ENCODE results near the gene CNEP1R1.
A peak's percentile ranks its signal among the peaks of the same experiment; 100 is the strongest.

The CNEP1R1 gene

DNA sequence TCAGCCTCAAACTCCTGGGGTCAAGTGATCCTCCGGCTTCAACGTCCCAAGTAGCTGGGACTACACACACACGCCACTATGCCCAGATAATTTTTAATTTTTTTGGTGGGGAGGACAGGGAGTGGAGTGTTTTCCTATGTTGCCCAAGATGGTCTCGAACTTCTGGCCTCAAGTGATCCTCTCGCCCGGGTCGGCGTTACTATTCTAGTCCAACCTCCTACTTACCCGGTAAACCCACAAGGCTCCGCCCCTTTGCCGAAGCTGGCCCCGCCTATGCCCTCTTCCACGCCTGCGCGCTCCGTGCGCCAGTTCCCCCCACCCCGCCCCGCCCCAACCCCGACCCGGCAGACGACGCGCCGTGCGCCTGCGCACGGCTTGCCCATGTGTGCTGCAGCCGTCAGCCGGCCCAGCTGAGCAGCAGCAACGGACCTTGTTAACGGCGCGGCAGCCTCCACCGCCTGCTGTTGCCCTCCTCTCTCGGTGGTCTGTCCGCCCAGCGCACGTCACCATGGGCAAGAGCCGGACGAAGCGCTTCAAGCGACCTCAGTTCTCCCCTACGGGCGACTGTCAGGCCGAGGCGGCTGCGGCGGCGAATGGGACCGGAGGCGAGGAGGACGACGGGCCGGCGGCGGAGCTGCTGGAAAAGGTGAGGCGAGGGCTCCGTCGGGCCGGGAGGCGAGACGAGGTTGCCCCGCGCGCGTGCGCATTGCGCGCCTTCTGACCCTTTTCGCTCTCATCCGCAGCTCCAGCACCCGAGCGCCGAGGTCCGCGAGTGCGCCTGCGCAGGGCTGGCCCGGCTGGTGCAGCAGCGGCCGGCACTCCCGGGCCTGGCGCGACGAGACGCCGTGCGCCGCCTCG is 40.8 kb downstream of the CNEP1R1 start, which contains the start of gene HEATR3:
HEATR3 (plus strand) TSS at position 347 of the 858 bp plus-strand sequence; CDS start at position 509, 162 bp downstream.
- DNase-seq (ENCODE audit: low spot score): peak; percentile 90

DNA sequence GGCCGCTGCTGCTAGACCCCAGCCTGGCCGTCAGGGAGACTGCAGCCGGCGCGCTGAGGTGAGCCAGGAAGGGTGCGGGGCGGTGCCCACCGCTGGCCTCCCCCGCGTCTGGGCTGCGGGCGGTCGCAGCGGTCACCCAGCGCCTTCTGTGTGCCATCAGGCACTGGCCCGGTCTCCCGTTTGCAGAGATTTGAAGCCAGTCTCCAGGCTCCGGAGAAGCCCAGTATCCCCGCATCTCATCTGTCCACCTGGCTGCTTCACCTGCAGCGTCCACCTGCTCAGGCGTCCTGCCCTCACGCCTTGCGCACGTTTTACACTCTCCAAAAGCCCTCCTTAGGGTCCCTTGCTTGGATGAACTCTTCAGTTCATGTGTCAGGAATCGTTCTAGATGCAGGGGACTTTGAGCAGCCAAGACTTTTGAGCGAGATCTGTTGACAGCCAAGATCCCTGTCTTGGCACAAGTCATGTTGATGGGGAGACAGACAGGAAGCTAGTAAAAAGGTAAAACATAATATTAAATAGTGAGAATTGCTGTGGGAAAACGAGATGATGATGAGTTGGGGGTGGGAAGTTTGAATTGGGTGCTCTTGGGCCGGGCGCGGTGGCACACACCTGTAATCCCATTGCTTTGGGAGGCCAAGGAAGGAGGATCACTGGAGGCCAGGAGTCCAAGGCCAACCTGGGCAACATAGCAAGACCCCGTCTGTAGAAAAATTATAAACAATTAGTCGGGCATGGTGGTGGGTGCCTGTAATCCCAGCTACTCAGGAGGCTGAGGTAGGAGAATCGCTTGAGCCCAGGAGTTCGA is 41.7 kb downstream of the CNEP1R1 start:
- DNase-seq (ENCODE audit: low spot score): no peak

DNA sequence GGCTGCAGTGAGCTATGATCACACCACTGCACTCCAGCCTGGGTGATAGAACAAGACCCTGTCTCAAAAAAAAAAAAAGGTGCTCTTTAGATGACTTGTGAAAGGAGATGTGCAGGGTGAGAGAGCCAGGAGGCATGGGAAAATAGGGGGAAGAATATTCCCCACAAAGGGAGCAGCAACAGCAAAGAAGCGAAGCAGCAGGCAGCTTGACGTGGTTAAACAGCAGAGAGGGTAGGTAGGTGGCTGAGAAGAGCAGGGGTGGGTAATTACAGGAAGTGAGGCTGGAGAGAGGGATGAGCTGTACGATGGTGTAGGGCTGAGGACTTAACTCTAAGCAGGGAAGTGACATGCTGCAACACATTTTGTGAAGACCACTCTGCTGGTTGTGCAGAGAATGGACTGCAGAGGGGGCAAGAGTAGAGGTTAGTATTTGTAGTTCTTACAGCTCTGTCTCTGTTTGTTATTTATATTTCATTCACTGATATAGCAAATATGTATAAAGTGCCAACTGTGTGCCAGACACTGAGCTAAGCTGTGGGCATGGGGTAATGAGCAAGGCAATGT is 42.3 kb downstream of the CNEP1R1 start:
- DNase-seq (ENCODE audit: low spot score): peak; percentile 27

DNA sequence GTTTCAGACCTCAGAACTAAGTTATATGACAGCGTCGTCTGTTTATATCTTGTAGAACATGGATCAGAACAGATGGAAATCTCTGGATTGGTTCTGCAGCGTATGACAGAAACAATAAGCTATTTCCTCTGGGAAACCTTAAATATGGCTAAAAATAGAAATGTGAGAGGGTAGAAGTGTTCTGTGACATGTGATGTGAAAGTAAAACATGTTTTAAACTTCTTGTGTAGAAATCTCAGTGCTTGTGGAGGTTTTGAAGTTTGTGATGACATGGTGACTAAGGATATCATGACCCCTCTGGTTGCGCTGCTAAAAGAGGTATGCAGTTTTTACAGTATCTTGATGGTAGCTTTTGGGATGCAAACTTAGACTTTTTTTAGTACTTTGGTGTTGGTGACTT is 43.5 kb downstream of the CNEP1R1 start:
- DNase-seq (ENCODE audit: low spot score): no peak

DNA sequence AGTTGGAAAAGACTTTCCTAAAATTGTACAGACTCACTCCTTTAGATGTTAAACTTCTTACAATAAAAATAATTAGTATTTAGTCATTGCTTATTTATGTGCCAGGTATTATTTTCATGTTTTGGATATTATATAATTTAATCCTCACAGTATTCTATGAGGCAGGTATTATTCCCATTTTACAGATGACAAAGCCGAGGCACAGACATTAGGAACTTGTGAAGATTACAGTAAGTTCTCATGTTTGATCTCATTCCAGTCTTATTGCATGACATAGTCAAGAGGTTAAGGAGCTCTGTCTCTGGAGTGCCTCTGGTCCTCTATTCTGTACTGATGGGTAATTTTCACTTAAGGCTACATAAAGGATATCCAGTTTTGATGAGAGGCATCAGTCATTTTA is 44.0 kb downstream of the CNEP1R1 start:
- no peak for DNase-seq (ENCODE audit: low spot score)

DNA sequence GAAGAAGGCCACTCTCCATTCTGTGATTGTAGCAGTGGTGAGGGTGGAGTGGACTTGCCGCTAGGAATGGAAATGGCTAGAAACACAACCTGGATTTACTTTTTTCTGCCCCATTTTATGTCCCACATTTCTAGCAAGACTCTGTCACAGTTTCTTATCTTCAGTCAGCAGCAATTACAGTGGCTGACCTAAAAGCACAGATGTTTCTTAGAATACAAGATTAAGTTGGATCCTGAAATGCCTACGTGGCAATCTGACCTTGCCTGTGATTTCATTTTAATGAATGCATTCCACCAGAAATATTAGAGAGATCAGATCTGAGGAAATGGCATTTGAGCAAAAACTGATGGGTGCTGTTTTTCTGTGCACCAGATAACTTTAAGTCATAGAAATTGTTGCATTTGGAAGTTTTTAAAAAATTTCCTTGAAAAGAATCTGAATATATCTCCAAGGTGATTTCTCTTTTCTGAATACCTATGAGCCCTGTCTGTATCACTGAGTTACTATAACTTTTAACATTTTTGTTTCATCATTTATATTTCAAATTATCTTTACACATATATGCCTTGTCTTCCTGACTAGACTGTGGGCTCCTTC is 46.1 kb downstream of the CNEP1R1 start:
- no peak for DNase-seq (ENCODE audit: low spot score)

DNA sequence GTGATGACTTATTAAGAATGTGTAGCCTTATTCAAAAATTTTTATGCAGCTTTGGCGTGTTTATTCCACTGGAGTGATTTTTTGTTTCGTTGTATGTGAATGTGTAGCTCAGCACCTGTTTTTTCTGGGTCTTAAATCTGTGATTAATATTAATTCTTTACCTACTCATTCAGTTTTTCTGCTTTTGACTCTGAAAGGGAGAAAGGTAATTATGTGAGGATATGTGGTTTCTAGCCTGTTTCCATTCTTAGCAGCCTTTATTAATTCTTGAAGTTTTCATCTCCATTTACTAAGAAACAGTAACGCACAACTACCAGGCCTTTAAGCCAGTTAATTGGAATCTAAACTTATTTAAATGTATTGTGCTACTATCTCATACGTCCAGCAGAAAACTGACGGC is 47.7 kb downstream of the CNEP1R1 start:
- no peak for DNase-seq (ENCODE audit: low spot score)

DNA sequence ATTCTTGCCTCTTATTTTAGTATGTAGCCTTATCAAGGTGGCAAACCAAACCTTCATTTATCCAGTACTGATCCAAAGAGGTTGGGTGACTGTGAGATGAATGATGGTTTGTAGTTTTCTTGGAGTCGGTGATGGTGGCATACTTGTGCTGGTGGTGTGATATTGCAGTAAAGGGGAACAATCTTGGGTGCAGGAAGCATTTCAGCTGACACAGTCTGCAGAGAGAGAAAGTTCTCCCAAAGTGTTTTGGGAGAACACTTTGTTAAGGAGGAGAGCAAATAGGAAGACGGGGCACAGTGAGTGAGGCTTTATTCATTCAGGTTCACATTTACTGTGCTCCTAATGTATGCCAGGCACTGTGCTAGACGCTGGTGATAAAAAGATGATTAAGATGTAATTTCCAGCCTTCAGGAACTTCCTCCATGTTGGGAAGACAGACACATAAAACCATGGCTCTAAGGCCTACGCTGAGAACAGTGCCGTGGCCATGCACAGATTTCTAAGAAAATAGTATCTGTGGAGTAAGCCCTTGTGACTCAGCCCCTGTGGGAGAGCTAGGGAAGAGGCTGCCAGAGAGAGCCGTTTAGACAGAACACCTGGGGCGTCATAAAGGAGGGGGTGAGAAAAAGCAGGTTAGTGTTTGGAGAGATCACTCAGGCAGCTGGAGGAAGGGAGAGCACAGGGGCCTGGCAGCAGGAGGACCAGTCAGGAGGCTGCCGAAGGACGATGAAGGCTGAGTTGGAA is 54.5 kb downstream of the CNEP1R1 start:
- no peak for DNase-seq (ENCODE audit: low spot score)

DNA sequence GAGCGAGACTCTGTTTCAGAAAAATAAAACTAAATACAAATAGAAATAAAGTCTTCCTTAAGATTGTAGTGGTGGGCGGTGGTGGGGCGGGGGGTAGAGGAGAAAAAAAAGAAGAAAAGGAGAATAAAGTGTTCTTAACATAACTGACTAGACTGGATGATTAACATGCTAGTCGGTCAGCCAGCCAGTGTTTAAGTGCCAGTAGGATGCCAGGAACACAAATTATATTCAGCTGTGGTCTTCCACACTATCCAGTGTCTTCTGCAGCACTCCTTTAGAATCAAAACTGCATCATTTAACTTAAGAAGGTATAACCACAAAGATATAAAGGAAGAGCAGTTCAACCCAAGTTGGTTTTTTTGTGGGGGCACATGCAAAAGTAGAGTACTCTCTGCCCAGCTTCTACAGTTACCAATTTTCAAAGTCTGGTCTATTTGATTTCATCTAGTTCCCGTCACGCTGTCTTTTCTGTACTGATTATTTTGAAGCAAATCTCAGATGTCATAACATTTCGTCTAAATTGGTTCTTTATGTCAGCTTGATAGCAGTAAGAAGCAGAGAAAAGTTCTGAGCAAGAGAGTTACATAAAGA is 56.5 kb downstream of the CNEP1R1 start:
- DNase-seq (ENCODE audit: low spot score): no peak

DNA sequence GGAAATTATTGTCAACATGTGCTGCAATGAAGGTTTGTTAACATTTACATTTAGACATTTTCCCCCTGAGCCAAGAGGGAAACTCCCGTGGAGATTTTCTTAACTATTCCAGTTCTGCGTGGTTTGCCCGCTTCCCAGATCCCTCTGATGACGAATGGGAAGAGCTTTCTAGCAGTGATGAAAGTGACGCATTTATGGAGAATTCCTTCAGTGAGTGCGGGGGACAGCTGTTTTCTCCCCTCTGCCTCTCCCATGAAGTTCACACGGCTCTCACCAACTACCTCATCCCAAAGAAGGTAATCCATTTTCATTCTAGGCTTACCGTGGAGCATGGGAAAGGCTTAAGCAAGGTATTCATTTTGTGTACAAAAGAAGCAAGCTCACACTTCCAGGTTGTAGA is 59.0 kb downstream of the CNEP1R1 start:
- no peak for DNase-seq (ENCODE audit: low spot score)

DNA sequence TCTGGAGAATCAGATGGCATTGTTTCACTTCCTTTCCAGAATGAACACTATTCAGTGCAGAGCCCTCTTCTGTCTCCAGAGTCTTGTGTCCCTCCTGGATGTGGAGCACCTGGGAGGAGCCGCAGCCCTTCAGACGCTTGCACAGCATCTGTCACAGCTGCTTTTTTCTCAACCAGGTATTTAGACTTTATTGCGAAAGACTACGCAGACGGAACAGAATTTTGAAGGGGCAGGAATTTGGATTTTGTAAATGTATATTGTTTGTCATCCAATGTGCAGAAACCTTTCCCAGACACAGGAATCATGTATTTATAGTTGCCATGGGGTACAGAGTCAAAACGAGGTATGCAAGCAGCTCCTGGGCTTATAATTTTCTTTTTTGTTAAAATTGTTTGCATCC is 61.2 kb downstream of the CNEP1R1 start:
- no peak for DNase-seq (ENCODE audit: low spot score)

All from globus pallidus (tissue), 1 donor.